ENCODE measurements around the gene DEFB118.
"Not testable (repeated sequence)": the region's sequence is repeated elsewhere in the genome, so short reads cannot be mapped to it uniquely, and the experiment has no call there.

DEFB118 gene, protein sequence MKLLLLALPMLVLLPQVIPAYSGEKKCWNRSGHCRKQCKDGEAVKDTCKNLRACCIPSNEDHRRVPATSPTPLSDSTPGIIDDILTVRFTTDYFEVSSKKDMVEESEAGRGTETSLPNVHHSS

DNA sequence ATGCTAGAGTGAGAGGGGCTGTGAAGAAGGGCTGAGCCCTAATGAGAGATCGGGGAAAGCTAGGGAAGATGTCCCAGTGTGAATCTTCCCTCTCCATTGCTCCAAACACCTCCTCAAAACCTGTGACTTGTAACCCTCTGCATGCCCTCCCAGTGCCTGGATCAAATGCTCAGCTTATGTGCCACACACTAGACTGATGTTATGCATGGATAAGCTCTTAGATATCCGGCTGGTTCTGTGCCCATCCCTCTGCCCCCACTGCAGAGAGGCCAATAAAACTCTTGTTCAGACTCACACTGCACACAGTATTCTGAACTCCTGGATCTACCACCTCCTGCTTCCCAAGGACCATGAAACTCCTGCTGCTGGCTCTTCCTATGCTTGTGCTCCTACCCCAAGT is at the start of gene DEFB118:
DEFB118 (plus strand) TSS at position 301 of the 400 bp plus-strand sequence; CDS start at position 351, 50 bp downstream.
- no peak for DNase-seq

DNA sequence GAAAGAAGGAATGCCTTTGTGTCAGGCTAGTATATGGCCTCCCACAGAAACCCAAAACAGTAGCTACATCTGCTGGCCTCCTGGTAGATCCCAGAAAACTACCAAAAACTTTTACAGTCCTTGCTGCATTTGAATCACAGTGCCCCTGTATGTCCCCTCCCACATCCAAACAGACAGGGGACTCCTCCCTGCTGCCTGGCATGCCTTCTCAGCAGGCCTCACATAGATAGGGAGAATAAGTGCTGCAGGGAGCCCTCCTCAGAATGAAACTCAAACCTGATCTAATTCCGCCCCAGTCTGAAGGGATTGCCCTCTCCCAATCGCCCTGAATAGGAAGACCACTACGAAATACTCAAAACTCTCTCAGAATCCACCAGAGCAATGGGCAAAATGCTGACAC is 45.9 kb upstream of the DEFB118 start:
- no peak for DNase-seq

GRCh38 chr20:31330893-31331292 is 37.5 kb upstream of the DEFB118 start:
- no peak for DNase-seq

DNA sequence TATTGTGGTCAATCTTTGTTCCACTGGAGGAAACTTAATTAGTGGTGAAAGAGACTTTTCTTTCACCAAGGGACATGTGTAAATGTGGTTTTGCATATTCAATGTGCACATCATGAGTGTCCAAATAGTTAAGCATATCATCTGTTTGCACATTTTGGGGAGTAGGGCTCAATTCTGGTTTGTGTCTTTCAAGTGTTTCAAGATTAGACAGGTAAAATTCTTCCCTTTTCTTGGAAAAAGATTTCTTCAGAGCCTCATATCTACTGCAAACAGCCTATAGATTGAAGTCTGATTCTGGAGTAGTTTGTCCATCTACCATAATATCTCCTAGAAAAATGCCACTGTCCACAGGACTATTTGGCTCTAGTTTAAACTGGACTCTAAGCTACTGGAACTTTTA is 26.9 kb upstream of the DEFB118 start:
- DNase-seq = no peak

GRCh38 chr20:31355981-31356380 is 12.4 kb upstream of the DEFB118 start:
- DNase-seq = no peak

DNA sequence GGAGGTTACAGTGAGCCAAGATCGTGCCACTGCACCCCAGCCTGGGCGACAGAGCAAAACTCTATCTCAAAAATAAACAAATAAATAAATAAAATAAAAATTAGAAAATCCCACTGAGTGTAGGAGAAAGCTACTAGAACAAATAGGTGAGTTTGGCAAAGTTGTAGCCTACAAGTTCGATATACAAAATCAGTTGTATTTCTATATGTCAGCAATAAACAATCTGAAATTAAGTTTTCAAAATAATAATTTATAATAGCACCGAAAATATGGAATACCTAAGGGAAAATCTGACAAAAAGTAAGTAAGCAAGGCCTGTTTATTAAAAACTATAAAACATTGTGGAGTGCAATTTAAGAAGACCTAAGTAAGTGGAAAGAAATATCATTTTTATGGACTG is 5.1 kb upstream of the DEFB118 start:
- DNase-seq = no peak

DNA sequence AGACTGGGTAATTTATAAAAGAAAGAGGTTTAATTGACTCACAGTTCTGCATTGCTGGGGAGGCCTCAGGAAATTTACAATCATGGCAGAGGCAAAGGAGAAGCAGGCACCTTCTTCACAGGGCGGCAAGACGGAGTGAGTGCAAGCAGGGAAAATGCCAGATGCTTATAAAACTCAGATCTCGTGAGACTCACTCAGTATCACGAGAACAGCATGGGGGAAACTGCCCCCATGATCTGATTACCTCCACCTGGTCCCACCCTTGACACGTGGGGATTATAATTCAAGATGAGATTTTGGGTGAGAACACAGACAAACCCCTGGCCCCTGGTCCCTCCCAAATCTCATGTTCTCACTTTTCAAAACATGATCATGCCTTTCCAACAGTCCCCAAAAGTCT is 4.1 kb upstream of the DEFB118 start:
- not testable (repeated sequence) for DNase-seq

- no peak for DNase-seq
Measured at GRCh38 chr20:31374346-31374745, 5.9 kb downstream of the DEFB118 start.

DNA sequence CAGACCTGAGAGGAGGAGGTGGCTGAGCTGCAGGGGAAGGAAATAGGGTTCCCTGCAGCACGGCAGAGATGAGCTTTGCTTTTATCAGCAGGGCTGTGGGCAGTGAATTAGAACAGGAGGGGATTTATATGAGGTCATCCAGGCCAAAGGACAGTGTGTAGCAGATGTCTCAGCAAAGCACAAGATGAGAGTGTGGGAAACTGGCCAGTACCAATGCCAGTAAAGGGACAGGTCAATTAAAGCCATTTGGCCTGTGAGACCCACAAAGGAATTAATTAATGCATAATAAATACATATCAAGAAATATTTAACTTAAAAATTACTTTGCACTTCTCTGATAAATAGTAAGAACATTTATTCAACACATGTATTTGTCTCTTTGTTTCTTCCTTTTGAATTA is 22.1 kb downstream of the DEFB118 start, which contains the start of gene DEFB119:
DEFB119 (minus strand) TSS at position 101 of the 400 bp plus-strand sequence. CDS start 107 bp downstream, outside the sequence.
- no peak for DNase-seq

GRCh38 chr20:31392836-31393235 is 24.4 kb downstream of the DEFB118 start:
- no peak for DNase-seq

- no peak for DNase-seq
Measured at GRCh38 chr20:31394900-31395299, 26.5 kb downstream of the DEFB118 start.

DNA sequence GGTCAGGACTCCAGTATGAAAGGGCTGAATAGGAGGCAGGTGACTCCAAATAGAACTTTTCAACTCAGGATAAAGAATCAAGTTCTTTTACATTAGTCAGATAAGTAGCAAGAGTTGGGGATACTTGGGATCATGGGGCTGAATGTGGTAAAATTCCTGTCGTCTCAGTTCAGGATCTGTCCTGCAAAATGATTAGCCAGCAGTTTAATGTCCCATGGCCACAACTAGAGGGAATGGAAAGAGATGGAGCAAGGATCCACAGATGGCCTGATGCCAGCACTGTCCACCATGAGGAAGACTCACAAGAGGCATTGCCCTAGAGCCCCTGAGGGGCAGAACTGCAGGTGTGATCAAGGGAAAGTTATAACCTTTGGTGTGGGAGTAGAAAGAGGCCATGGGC is 35.5 kb downstream of the DEFB118 start:
- DNase-seq = no peak

- no peak for DNase-seq
Measured at GRCh38 chr20:31406115-31406514, 37.7 kb downstream of the DEFB118 start, which contains the start of gene DEFB121. TSS of gene DEFB121 (minus strand) at chr20:31406215. CDS start at chr20:31406152, 63 bp downstream.

GRCh38 chr20:31410011-31410410 is 41.6 kb downstream of the DEFB118 start:
- no peak for DNase-seq

- DNase-seq = no peak
Measured at GRCh38 chr20:31414381-31414780, 46.0 kb downstream of the DEFB118 start.

GRCh38 chr20:31415653-31416052 is 47.3 kb downstream of the DEFB118 start:
- DNase-seq = no peak

- no peak for DNase-seq
Measured at GRCh38 chr20:31418307-31418706, 49.9 kb downstream of the DEFB118 start.

Data from anterior cingulate cortex (tissue), 58 donors.